ENCODE data around the gene CFAP68.

GRCh38 chr11:111912535-111912934 is 33.2 kb downstream of the CFAP68 start, which contains the start of gene HSPB2:
- TF ChIP-seq CTCF (IDR thresholded peaks at IDR 0.05; ENCODE audit: low read depth, low read length) (no peak), POLR2A (IDR thresholded peaks at IDR 0.05; ENCODE audit: extremely low read depth, insufficient read length) (no peak), MAX (IDR thresholded peaks at IDR 0.05; ENCODE audit: low read depth, low read length) (no peak)
